GM12874 (cell line): Measurements from ENCODE around the gene AFF3.

Experiments
- TF ChIP-seq, protein P1 (sequence below): IDR thresholded peaks from 2 replicates; pipeline ENCODE4 v1.5.1; 2011; ENCODE audit warnings: low read depth, mild to moderate bottlenecking, control low read depth, low read length, moderate library complexity; ENCODE audit not compliant: insufficient read depth

AFF3 gene

DNA sequence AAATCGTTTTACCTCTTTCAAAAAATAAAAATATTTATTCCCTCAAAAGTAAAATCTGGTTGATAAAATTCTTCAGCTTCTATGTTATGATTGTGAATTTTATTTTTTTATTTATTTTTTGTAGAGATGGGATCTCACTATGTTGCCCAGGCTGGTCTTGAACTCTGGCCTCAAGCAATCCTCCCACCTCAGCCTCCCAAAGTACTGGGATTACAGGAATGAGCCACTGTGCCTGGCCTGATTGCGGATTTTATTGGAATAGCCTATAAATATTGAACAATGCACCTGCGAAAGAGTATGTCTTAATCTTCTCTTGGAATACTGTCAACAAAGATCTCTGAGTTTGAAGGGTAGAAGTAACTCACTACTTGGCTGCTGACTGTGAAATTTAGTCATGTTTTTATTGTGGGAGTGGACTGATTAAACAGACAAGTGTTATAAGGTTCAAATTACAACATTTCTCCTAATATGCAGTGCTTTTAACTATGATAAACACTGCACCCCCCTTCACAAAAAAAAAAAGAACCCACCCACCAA is 138.0 kb downstream of the AFF3 start:
- TF ChIP-seq, protein P1, sequence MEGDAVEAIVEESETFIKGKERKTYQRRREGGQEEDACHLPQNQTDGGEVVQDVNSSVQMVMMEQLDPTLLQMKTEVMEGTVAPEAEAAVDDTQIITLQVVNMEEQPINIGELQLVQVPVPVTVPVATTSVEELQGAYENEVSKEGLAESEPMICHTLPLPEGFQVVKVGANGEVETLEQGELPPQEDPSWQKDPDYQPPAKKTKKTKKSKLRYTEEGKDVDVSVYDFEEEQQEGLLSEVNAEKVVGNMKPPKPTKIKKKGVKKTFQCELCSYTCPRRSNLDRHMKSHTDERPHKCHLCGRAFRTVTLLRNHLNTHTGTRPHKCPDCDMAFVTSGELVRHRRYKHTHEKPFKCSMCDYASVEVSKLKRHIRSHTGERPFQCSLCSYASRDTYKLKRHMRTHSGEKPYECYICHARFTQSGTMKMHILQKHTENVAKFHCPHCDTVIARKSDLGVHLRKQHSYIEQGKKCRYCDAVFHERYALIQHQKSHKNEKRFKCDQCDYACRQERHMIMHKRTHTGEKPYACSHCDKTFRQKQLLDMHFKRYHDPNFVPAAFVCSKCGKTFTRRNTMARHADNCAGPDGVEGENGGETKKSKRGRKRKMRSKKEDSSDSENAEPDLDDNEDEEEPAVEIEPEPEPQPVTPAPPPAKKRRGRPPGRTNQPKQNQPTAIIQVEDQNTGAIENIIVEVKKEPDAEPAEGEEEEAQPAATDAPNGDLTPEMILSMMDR: no peak

- TF ChIP-seq, protein P1: no peak
These were observed 140.3 kb downstream of the AFF3 start for GRCh38 chr2:100002059-100002458.

GRCh38 chr2:100000915-100001707 is 141.3 kb downstream of the AFF3 start:
- TF ChIP-seq, protein P1: no peak

- TF ChIP-seq, protein P1: no peak
These were observed 143.6 kb downstream of the AFF3 start for GRCh38 chr2:99998651-99999320.

DNA sequence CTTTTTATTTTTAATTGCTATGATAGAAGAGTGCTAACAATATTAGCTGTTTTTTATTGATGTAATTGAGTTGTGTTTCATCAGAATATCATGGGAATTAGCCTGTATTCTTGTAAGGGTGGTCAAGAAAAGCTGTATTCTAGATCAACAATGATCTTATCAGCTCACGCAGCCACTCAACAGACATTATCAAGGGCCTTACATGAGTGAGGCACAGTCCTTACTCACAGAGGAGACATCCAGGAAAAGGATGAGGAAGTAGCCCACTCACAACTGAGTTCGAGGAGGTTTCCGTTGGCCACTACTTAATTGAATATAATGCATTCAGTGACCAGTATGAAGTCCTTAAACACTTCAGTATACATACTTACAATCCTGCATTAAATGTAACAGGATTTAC is 152.5 kb downstream of the AFF3 start:
- TF ChIP-seq, protein P1: no peak

DNA sequence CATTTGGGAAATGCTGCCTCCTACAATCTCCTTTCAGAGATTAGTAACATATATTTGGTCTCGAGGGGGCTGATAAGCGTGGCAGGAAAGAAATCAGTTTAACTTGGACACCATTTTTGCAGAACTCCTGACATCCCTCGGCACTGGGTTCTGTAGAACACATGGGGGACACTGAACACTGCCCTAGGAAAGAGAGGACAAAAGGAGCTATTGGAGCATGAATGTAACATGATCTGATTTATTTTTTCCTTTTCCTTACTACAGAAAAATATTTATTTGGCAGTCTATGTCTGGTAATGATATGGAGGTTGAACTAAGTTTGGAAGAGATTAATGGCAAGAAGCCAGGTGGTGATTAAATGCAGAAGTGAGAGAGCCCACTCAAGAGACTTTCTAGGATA is 153.8 kb downstream of the AFF3 start:
- TF ChIP-seq, protein P1: no peak

DNA sequence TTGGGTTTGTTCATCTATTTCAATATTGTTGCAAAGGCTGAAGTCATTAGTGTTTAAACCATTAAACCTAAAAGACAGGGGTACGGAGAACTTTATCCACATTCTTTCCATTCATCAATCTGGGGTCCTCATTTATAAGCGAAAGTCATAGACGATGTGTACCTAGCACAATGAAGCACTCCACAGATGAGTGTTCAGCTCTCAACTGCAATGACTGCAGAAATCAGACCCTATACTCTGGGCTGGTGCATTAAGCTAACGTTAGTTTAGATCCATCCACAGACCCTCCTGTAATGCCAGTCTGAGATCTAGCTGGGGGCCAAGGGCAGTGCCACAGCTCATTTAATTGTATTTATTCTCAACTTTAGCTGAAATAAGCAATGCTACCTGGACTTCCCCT is 155.2 kb downstream of the AFF3 start:
- TF ChIP-seq, protein P1: no peak
